Activated CD8-positive, alpha-beta T cell treated with anti-CD3 and anti-CD28 coated beads for 36 hours (primary cell): ENCODE measurements around the gene MTREX. TPM values are rescaled to one million over a fixed set of nuclear protein-coding genes. Genes with fewer than 3 reads are reported as not detected.

Source experiments
- ATAC-seq: fragments of 200-7000 bp; cut with Tn5 transposase; one replicate; pipeline ENCODE4 v1.10.0; 2021; ENCODE audit warnings: mild to moderate bottlenecking, moderate library complexity
- CTCF ChIA-PET: fragments of 350-600 bp; sonication (Branson Sonifier 250); formaldehyde crosslinking; loops from one replicate; lab custom pipeline; 2021; ENCODE audit warnings: antibody characterized with exemption; lab: Charles Lee
- POLR2A ChIA-PET: fragments of 350-600 bp; sonication (Branson Sonifier 250); formaldehyde crosslinking; loops from one replicate; lab custom pipeline; 2021; ENCODE audit warnings: antibody characterized with exemption; lab: Charles Lee
- DNase-seq: peaks from one replicate; pipeline ENCODE4 v3.0.0-alpha.2; 2020
- H3K27ac Mint-ChIP-seq: one replicate; pipeline ENCODE4 v1.8.0; 2021; ENCODE audit warnings: mild to moderate bottlenecking, mixed read lengths
- H3K27me3 Mint-ChIP-seq: one replicate; pipeline ENCODE4 v1.8.0; 2021; ENCODE audit warnings: mixed read lengths
- H3K36me3 Mint-ChIP-seq: one replicate; pipeline ENCODE4 v1.8.0; 2021; ENCODE audit warnings: low read depth, mixed read lengths
- H3K4me1 Mint-ChIP-seq: one replicate; pipeline ENCODE4 v1.8.0; 2021; ENCODE audit warnings: low read depth, mixed read lengths
- H3K4me3 Mint-ChIP-seq: one replicate; pipeline ENCODE4 v1.8.0; 2021; ENCODE audit warnings: mild to moderate bottlenecking, moderate library complexity, mixed read lengths
- H3K9me3 Mint-ChIP-seq: one replicate; pipeline ENCODE4 v1.8.0; 2021; ENCODE audit warnings: mixed read lengths
- CTCF ChIP-seq: fragments of 200-600 bp; IDR thresholded peaks from one replicate; pipeline ENCODE4 v1.8.0; 2022; ENCODE audit warnings: antibody characterized with exemption, mild to moderate bottlenecking
- intact Hi-C: fragments of 100-400 bp; cut with micrococcal nuclease; formaldehyde crosslinking; loops from one replicate; pipeline ENCODE4 v1.10.0; 2022
- total RNA-seq, 2 experiments: library from RNA; stranded (reverse); gene quantifications; one replicate each; pipeline ENCODE4 v1.2.3, GENCODE V29; 2021

MTREX gene
- total RNA-seq, 2 experiments from 2014 or later, result 88.9 to 93.4 TPM

DNA sequence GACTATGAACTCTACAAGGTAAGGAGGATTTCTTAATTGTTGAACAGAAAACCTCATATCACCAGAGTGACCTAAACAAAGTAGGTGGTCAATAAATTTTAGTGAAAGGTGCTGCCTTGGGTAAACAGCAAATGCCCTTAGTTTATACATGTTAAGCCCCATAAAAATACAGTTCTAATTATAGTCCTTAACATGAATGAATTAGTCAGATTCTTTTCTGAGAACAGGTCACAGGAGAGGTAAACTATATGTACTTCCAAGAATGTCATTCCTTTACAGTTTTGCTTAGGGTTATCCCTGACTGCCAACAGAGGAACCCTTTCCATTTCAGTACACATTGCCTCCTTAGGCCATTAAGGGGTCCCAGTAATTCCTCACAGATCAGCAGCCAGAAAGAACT lies 162.1 kb downstream of the MTREX start:
- CTCF ChIA-PET, result no interaction called here
- peaks cover 3% of the 10 kb centered on the region for H3K4me1 Mint-ChIP-seq
- H3K36me3 Mint-ChIP-seq, result peaks cover 8% of the 10 kb centered on the region
- H3K27ac Mint-ChIP-seq, result no peak overlapping the region
- no peaks in the 10 kb centered on the region for H3K9me3 Mint-ChIP-seq
- no peak overlapping the region for H3K4me3 Mint-ChIP-seq
- ATAC-seq (no peak), DNase-seq (no peak)
- no peaks in the 10 kb centered on the region for H3K27me3 Mint-ChIP-seq
- intact Hi-C loops, result no loop called here
- POLR2A ChIA-PET, result no interaction called here
- TF ChIP-seq CTCF, result no peak

- ATAC-seq (no peak), DNase-seq (no peak)
- intact Hi-C loops, result no loop called here
- TF ChIP-seq CTCF, result no peak
- ChIA-PET CTCF (no interaction called here), POLR2A (no interaction called here)
- no peaks in the 10 kb centered on the region for H3K9me3 Mint-ChIP-seq
- no peak overlapping the region for H3K4me3 Mint-ChIP-seq
- peaks cover 8% of the 10 kb centered on the region for H3K36me3 Mint-ChIP-seq
- H3K27me3 Mint-ChIP-seq, result no peaks in the 10 kb centered on the region
- H3K27ac Mint-ChIP-seq, result no peak overlapping the region
- peaks cover 3% of the 10 kb centered on the region for H3K4me1 Mint-ChIP-seq
Observed at GRCh38 chr5:55470282-55470681, 162.5 kb downstream of the MTREX start.

DNA sequence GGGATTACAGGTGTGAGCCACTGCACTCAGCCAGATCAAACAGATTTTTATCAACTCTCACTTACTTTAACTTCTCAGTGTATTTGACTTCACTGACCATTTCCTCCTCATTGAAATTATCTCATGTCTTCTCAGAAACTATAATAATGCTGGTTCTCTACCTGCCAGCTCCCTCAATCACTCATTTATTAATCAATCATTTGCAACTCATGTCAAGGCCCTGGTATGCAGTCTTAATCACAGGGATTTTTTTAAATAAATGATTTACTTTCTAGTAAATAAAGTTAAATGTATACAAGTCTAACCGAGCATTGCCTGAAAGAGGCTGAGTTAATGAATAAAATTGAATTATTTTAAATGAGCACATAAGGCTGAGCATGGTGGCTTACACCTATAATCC lies 163.7 kb downstream of the MTREX start:
- DNase-seq (no peak), ATAC-seq (no peak)
- POLR2A ChIA-PET, result no interaction called here
- Mint-ChIP-seq H3K4me3 (no peak overlapping the region), H3K9me3 (no peaks in the 10 kb centered on the region), H3K36me3 (peaks cover 1% of the 10 kb centered on the region), H3K4me1 (peaks cover 3% of the 10 kb centered on the region), H3K27ac (no peak overlapping the region), H3K27me3 (no peaks in the 10 kb centered on the region)
- no peak for TF ChIP-seq CTCF
- CTCF ChIA-PET, result no interaction called here
- intact Hi-C loops, result no loop called here

GRCh38 chr5:55472642-55473041 lies 164.9 kb downstream of the MTREX start:
- no peak for ATAC-seq
- peaks cover 1% of the 10 kb centered on the region for H3K36me3 Mint-ChIP-seq
- POLR2A ChIA-PET, result no interaction called here

More at GRCh38 chr5:55472642-55473041, 164.9 kb downstream of the MTREX start:
- CTCF ChIA-PET, result no interaction called here
- TF ChIP-seq CTCF, result no peak
- intact Hi-C loops, result no loop called here
- Mint-ChIP-seq H3K9me3 (no peaks in the 10 kb centered on the region), H3K4me3 (no peak overlapping the region), H3K27me3 (no peaks in the 10 kb centered on the region), H3K4me1 (peaks cover 3% of the 10 kb centered on the region), H3K27ac (no peak overlapping the region)
- DNase-seq, result no peak

Other genes starting within 250 kb of the MTREX start
- 10 to 100 TPM; 17.8 to 18.2 TPM for gene GZMA, start 205.3 kb upstream of the MTREX start, total RNA-seq
- not detected for gene GPX8, start 147.8 kb upstream of the MTREX start, total RNA-seq
- not detected for gene CDC20B, start 134.8 kb upstream of the MTREX start, total RNA-seq
- under 1 TPM in 1 of 2 experiments, not detected in 1; 0.18 TPM for gene MCIDAS, start 80.7 kb upstream of the MTREX start, total RNA-seq
- gene CCNO, start 74.4 kb upstream of the MTREX start, total RNA-seq, result not detected
- 10 to 100 TPM; 11.6 to 13.7 TPM for gene DHX29, start 295 bp upstream of the MTREX start, total RNA-seq
- gene PLPP1, start 227.0 kb downstream of the MTREX start, total RNA-seq, result 10 to 100 TPM; 15.9 to 17.6 TPM